ENCODE results near the gene DRG1. TPM values are rescaled to one million over a fixed set of nuclear protein-coding genes. Genes with fewer than 3 reads are reported as not detected.

The DRG1 gene, protein sequence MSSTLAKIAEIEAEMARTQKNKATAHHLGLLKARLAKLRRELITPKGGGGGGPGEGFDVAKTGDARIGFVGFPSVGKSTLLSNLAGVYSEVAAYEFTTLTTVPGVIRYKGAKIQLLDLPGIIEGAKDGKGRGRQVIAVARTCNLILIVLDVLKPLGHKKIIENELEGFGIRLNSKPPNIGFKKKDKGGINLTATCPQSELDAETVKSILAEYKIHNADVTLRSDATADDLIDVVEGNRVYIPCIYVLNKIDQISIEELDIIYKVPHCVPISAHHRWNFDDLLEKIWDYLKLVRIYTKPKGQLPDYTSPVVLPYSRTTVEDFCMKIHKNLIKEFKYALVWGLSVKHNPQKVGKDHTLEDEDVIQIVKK
- 10 to 100 TPM; 63.7 to 74.9 (median 66.4) TPM for total RNA-seq (2021; fragmentation: NEBNext Ultra II Directional; extraction: Animal tissue kit (Norgen Biotek cat#: 25700))
- long read RNA-seq, transcript DRG1-201 (9 exons, 1,746 nt), result major isoform, 127 of 141 reads
- long read RNA-seq, partial matches to known transcripts, result 4 of 141 reads
- long read RNA-seq, other reads (novel, unspliced or antisense), result 9 of 141 reads

DNA sequence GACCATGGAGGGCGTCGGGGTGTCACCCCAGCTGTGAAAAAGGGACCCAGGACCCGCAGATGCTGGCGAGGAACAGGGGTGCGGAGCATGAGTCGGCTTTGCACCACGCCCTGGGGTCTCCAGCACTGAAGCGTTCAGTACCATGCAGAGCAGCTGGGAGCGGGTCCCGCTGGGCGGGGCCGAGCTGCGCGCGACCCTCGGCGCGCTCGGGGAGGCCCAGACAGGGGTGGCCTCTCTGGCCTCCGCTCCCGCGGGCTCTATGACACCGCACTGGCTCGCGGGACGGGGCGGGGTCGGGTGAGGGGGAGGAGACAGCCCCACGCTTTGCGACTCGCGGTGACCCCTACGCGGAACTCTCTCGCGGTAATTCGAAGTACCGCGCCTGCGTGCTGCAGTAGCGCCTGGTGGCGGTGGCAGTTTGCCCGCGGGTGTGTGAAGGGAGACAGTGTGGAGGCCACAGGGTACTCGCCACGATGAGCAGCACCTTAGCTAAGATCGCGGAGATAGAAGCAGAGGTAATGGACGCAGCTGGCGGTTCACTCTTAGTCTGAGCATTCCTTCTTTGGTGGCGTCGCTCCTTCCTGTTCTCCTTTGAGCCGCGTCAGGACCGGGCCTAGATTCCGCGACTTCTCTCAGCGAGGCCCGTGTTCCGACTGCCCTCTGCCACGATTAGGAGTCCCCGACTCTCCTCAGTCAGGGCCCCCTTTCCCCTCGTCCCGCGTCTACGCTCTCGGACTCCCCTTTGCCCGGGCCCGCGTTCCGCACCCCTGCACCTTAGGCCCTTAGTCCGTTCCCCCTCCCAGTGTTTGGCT lies at the start of gene DRG1:
DRG1 (plus strand) TSS at position 394 of the 812 bp plus-strand sequence; CDS start at position 474, 80 bp downstream.
- Mint-ChIP-seq H3K27ac (peak within 1 kb of the TSS; percentile 92), H3K9me3 (no peaks in the 10 kb centered on the region), H3K4me3 (peak within 1 kb of the TSS; percentile 98), H3K27me3 (ENCODE audit: insufficient read depth) (no peaks in the 10 kb centered on the region), H3K36me3 (ENCODE audit: low read depth) (peaks cover 15% of the 10 kb centered on the region), H3K4me1 (ENCODE audit: low read depth) (peaks cover 14% of the 10 kb centered on the region)
- TF ChIP-seq, protein P1, sequence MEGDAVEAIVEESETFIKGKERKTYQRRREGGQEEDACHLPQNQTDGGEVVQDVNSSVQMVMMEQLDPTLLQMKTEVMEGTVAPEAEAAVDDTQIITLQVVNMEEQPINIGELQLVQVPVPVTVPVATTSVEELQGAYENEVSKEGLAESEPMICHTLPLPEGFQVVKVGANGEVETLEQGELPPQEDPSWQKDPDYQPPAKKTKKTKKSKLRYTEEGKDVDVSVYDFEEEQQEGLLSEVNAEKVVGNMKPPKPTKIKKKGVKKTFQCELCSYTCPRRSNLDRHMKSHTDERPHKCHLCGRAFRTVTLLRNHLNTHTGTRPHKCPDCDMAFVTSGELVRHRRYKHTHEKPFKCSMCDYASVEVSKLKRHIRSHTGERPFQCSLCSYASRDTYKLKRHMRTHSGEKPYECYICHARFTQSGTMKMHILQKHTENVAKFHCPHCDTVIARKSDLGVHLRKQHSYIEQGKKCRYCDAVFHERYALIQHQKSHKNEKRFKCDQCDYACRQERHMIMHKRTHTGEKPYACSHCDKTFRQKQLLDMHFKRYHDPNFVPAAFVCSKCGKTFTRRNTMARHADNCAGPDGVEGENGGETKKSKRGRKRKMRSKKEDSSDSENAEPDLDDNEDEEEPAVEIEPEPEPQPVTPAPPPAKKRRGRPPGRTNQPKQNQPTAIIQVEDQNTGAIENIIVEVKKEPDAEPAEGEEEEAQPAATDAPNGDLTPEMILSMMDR (IDR thresholded peaks at IDR 0.05), result peak; percentile 26
- DNase-seq, result peak; percentile 93

DNA sequence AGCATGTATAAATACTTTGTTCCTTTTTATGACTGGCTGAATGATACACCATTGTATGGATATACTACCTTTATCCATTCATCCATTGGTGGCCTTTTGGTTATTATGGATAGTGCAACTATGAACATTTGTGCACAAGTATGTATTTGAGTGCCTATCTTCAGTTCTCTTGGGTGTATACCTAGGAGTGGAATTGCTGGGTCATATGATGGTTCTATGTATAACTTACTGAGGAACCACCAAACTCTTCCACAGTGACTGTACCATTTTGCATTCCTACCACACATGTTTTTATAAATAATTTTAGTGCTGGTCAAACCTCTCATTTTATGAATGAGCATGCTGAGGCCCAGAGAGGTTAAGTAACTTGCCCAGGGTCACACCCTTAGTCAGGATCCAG lies 49.4 kb upstream of the DRG1 start:
- 0 out of 2 replicates have a peak, but pooled peaks cover under 1% of the 10 kb centered on the region for H3K36me3 Mint-ChIP-seq (ENCODE audit: low read depth)
- DNase-seq, result no peak
- TF ChIP-seq, protein P1 (IDR thresholded peaks at IDR 0.05), result no peak
- peaks cover 8% of the 10 kb centered on the region; the same call in 1 of the 2 replicates for H3K27me3 Mint-ChIP-seq (ENCODE audit: insufficient read depth)
- no peak overlapping the region for H3K4me3 Mint-ChIP-seq
- no peak overlapping the region for H3K27ac Mint-ChIP-seq
- no peaks in the 10 kb centered on the region for H3K9me3 Mint-ChIP-seq
- H3K4me1 Mint-ChIP-seq (ENCODE audit: low read depth), result peaks cover 6% of the 10 kb centered on the region; the same call in 1 of the 2 replicates

DNA sequence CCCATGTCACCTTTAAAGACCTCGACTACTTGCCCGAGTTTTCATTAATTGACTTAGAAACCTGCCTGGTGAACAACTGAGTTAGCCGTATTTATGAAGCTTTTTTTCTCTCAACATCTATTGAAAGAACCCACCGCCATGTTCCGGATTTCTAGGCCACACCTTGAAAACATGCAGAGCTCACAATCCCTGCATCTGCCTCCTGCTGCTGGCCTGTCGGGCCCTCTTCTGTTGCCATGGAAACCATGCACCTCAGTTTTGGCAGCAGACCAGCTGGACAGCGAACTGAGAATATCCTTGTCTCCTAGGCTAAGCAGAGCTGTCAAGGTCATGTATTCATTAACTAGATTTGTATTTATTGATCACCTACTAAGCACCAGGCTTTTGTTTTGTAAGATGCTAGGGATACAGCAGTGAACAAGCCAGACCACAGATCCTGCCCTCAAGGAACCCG lies 49.0 kb upstream of the DRG1 start:
- TF ChIP-seq, protein P1 (IDR thresholded peaks at IDR 0.05), result no peak
- Mint-ChIP-seq H3K4me3 (no peak overlapping the region), H3K36me3 (ENCODE audit: low read depth) (no peaks in the 10 kb centered on the region), H3K4me1 (ENCODE audit: low read depth) (peaks cover 6% of the 10 kb centered on the region; the same call in 1 of the 2 replicates), H3K9me3 (no peaks in the 10 kb centered on the region), H3K27me3 (ENCODE audit: insufficient read depth) (peaks cover 8% of the 10 kb centered on the region; the same call in 1 of the 2 replicates), H3K27ac (no peak overlapping the region)
- DNase-seq, result peak; percentile 21

DNA sequence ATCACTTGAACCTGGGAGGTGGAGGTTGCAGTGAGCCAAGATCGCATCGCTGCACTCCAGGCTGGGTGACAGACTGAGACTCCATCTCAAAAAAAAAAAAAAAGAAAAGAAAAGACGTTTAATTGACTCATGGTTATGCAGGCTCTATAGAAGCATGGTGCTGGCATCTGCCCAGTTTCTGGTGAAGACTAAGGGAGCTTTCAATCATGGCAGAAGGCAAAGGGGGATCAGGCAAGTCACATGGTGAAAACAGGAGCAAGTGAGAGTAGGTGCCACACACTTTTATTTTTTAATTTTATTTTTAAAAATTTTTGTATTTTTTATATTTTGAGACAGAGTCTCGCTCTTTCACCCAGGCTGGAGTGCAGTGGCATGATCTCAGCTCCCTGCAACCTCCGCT lies 44.9 kb upstream of the DRG1 start:
- no peak overlapping the region for H3K4me3 Mint-ChIP-seq
- TF ChIP-seq, protein P1 (IDR thresholded peaks at IDR 0.05), result no peak
- H3K4me1 Mint-ChIP-seq (ENCODE audit: low read depth), result no peaks in the 10 kb centered on the region
- H3K27me3 Mint-ChIP-seq (ENCODE audit: insufficient read depth), result peaks cover 15% of the 10 kb centered on the region
- H3K36me3 Mint-ChIP-seq (ENCODE audit: low read depth), result no peaks in the 10 kb centered on the region
- H3K9me3 Mint-ChIP-seq, result no peaks in the 10 kb centered on the region
- no peak for DNase-seq
- no peak overlapping the region for H3K27ac Mint-ChIP-seq

DNA sequence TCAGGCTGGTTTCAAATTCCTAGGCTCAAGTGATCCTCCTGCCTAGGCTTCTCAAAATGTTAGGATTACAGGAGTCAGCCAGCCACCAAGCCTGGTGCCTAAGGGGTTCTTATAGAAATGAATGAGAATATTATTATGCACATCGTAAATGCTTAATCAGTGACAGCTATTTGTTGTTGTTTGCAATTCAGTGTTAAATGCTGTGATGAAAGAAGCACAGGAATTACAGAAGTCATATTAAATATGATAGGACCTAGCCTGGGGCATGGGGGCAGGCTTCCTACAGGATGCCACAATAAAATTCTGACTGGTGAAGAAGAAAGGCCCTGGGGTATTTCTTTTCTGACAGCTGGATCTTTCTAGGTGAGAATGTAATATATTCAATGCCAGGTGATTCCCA lies 39.4 kb upstream of the DRG1 start:
- TF ChIP-seq, protein P1 (IDR thresholded peaks at IDR 0.05), result no peak
- peaks cover 15% of the 10 kb centered on the region for H3K27me3 Mint-ChIP-seq (ENCODE audit: insufficient read depth)
- no peaks in the 10 kb centered on the region for H3K36me3 Mint-ChIP-seq (ENCODE audit: low read depth)
- H3K9me3 Mint-ChIP-seq, result no peaks in the 10 kb centered on the region
- no peaks in the 10 kb centered on the region for H3K4me1 Mint-ChIP-seq (ENCODE audit: low read depth)
- no peak for DNase-seq
- H3K4me3 Mint-ChIP-seq, result no peak overlapping the region
- H3K27ac Mint-ChIP-seq, result no peak overlapping the region

All from HFFc6 (cell line).